ENCODE results near the gene SCUBE1. TPM values are rescaled to one million over a fixed set of nuclear protein-coding genes. Genes with fewer than 3 reads are reported as not detected.
A peak's percentile ranks its signal among the peaks of the same experiment; 100 is the strongest.

SCUBE1 gene
- total and polyA plus RNA-seq, 8 donors: 0.31 to 8.0 (median 1.8) TPM

GRCh38 chr22:43341565-43341964 is 1.6 kb downstream of the SCUBE1 start:
- Histone ChIP-seq H3K36me3 (no peaks in the 10 kb centered on the region), H3K27ac (peak overlapping the region in 1 of 5 donors; percentile 62), H3K4me3 (peak overlapping the region in 3 of 4 donors; percentile 47 to 53 (median 50)), H3K4me1 (peaks cover 17 to 41% (median 20%) of the 10 kb centered on the region in 4 donors), H3K27me3 (peaks cover 19 to 80% (median 43%) of the 10 kb centered on the region in 3 donors), H3K9me3 (no peaks in the 10 kb centered on the region)
- WGBS, 5 donors: 41 to 57% (median 48%) methylated on average over 6 to 7 of the region's 7 CpGs
- intact Hi-C loops (cut with DNase I; ENCODE audit: low total_unique reads): no loop called here
- TF ChIP-seq POLR2AphosphoS5 (IDR thresholded peaks at IDR 0.05): no peak
- TF ChIP-seq EP300 (IDR thresholded peaks at IDR 0.05): no peak
- TF ChIP-seq, protein P1, sequence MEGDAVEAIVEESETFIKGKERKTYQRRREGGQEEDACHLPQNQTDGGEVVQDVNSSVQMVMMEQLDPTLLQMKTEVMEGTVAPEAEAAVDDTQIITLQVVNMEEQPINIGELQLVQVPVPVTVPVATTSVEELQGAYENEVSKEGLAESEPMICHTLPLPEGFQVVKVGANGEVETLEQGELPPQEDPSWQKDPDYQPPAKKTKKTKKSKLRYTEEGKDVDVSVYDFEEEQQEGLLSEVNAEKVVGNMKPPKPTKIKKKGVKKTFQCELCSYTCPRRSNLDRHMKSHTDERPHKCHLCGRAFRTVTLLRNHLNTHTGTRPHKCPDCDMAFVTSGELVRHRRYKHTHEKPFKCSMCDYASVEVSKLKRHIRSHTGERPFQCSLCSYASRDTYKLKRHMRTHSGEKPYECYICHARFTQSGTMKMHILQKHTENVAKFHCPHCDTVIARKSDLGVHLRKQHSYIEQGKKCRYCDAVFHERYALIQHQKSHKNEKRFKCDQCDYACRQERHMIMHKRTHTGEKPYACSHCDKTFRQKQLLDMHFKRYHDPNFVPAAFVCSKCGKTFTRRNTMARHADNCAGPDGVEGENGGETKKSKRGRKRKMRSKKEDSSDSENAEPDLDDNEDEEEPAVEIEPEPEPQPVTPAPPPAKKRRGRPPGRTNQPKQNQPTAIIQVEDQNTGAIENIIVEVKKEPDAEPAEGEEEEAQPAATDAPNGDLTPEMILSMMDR (IDR thresholded peaks at IDR 0.05): no peak
- TF ChIP-seq POLR2A (IDR thresholded peaks at IDR 0.05): no peak
- no peak for DNase-seq

GRCh38 chr22:43338766-43339345 is 4.3 kb downstream of the SCUBE1 start:
- TF ChIP-seq POLR2AphosphoS5 (IDR thresholded peaks at IDR 0.05) (no peak), EP300 (IDR thresholded peaks at IDR 0.05) (no peak), POLR2A (IDR thresholded peaks at IDR 0.05) (no peak)
- TF ChIP-seq, protein P1 (IDR thresholded peaks at IDR 0.05): no peak
- Histone ChIP-seq H3K36me3 (no peaks in the 10 kb centered on the region), H3K4me1 (peaks cover 14 to 22% (median 17%) of the 10 kb centered on the region in 4 donors), H3K4me3 (no peak overlapping the region), H3K27ac (no peak overlapping the region), H3K9me3 (no peaks in the 10 kb centered on the region), H3K27me3 (peaks cover 19 to 57% (median 34%) of the 10 kb centered on the region in 3 donors)
- no peak for DNase-seq
- WGBS, 5 donors: 70 to 77% (median 75%) methylated on average over 13 to 15 of the region's 15 CpGs
- intact Hi-C loops (cut with DNase I; ENCODE audit: low total_unique reads): no loop called here

DNA sequence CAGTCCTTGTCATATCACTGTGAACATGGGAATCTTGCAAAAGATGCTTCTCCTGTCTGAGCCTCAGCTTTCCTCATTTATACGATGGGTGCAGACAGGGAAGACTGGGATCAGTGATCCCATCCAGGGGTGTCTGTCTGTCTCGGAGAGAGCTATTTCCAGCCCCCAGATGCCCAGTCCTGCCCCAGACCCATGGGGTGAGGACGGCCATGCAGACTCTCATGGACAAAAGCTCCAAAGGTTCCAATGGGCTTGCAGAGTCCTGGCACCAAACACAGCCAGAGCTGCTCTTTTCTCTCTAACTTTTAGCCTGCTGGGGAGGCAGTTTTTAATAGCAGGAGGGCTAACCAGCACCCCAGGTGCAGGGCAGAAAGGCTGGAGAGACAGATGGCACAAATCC is 5.2 kb downstream of the SCUBE1 start:
- Histone ChIP-seq H3K27me3 (peaks cover 19 to 48% (median 25%) of the 10 kb centered on the region in 3 donors), H3K4me3 (no peak overlapping the region), H3K36me3 (no peaks in the 10 kb centered on the region), H3K27ac (no peak overlapping the region), H3K9me3 (no peaks in the 10 kb centered on the region), H3K4me1 (peaks cover 6 to 14% (median 9%) of the 10 kb centered on the region in 4 donors)
- intact Hi-C loops (cut with DNase I; ENCODE audit: low total_unique reads): no loop called here
- no peak for TF ChIP-seq POLR2AphosphoS5 (IDR thresholded peaks at IDR 0.05)
- no peak for DNase-seq
- 65 to 93% (median 82%) methylated on average over 2 to 3 of the region's 3 CpGs for WGBS, 5 donors

GRCh38 chr22:43337385-43337784 is 5.8 kb downstream of the SCUBE1 start:
- Histone ChIP-seq H3K27me3 (peaks cover 13 to 43% (median 19%) of the 10 kb centered on the region in 3 donors), H3K4me3 (no peak overlapping the region), H3K27ac (peak overlapping the region in 1 of 5 donors; percentile 26), H3K9me3 (no peaks in the 10 kb centered on the region), H3K36me3 (no peaks in the 10 kb centered on the region), H3K4me1 (peaks cover 0 to 9% (median 3%) of the 10 kb centered on the region in 4 donors)
- intact Hi-C loops (cut with DNase I; ENCODE audit: low total_unique reads): no loop called here
- no peak for DNase-seq
- TF ChIP-seq EP300 (IDR thresholded peaks at IDR 0.05) (peak; percentile 34), POLR2A (IDR thresholded peaks at IDR 0.05) (no peak), POLR2AphosphoS5 (IDR thresholded peaks at IDR 0.05) (peak in 1 of 3 donors; percentile 47)
- WGBS, 5 donors: 52 to 84% (median 69%) methylated on average over 11 of the region's 11 CpGs

DNA sequence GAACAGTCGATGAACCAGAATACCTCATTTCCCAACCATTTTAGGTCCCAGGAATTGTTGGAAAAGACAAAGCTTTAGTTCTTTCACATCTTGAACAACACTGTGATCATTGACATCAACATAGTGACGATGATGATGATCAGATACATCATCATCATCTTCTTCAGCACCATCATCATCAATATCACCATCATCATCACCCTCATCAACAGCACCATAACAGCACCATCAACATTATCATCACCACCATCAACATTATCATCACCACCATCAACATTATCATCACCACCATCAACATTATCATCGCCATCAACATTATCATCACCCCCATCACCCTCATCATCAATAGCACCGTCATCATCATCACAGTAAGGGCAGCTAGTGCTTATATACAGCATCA is 8.8 kb downstream of the SCUBE1 start:
- no peak for DNase-seq
- Histone ChIP-seq H3K27me3 (peaks cover 0 to 16% (median 0%) of the 10 kb centered on the region in 3 donors), H3K4me3 (no peak overlapping the region), H3K4me1 (peaks cover 0 to 7% (median 3%) of the 10 kb centered on the region in 4 donors), H3K36me3 (no peaks in the 10 kb centered on the region), H3K27ac (no peak overlapping the region), H3K9me3 (no peaks in the 10 kb centered on the region)
- intact Hi-C loops (cut with DNase I; ENCODE audit: low total_unique reads): no loop called here
- TF ChIP-seq POLR2A (IDR thresholded peaks at IDR 0.05) (no peak), EP300 (IDR thresholded peaks at IDR 0.05) (no peak), POLR2AphosphoS5 (IDR thresholded peaks at IDR 0.05) (no peak)
- TF ChIP-seq, protein P1 (IDR thresholded peaks at IDR 0.05): no peak
- WGBS, 5 donors: 85 to 96% (median 91%) methylated on average over 4 of the region's 4 CpGs
